ENCODE results near the gene TTC39C. TPM values are rescaled to one million over a fixed set of nuclear protein-coding genes. Genes with fewer than 3 reads are reported as not detected.

TTC39C gene
- total and polyA plus RNA-seq, 2 experiments from 2014 or later, result 69.4 to 136 TPM

GRCh38 chr18:24035316-24035715, 20.8 kb downstream of the TTC39C start:
- Histone ChIP-seq H3K27me3 (ENCODE audit: insufficient read depth) (no peaks in the 10 kb centered on the region), H3K9me2 (ENCODE audit: insufficient read depth) (no peaks in the 10 kb centered on the region), H3K79me2 (replicated peaks; ENCODE audit: insufficient read depth) (peaks cover 100% of the 10 kb centered on the region), H3K27ac (ENCODE audit: low read depth) (no peak overlapping the region), H2AFZ (no peak overlapping the region), H3K4me1 (ENCODE audit: insufficient read depth) (peaks cover 9% of the 10 kb centered on the region), H3K36me3 (ENCODE audit: insufficient read depth) (no peaks in the 10 kb centered on the region; the same call in 1 of the 2 replicates), H3F3A (replicated peaks; ENCODE audit: low read depth) (no peaks in the 10 kb centered on the region; the same call in 1 of the 2 replicates), H3K4me2 (no peak overlapping the region), H3K4me3 (no peak overlapping the region), H4K20me1 (replicated peaks; ENCODE audit: insufficient read depth) (peaks cover 43% of the 10 kb centered on the region)
- DNase-seq (ENCODE audit: low spot score) (no peak), ATAC-seq (no peak)
- no peak for TF ChIP-seq NANOG (IDR thresholded peaks at IDR 0.05; ENCODE audit: borderline replicate concordance)
- no peak for TF ChIP-seq CREB1 (CRISPR knock-in tag; IDR thresholded peaks at IDR 0.05; ENCODE audit: low read depth)
- no peak for TF ChIP-seq CTCF (conservative IDR thresholded peaks at IDR 0.05; ENCODE audit: low read depth in 2 of 2)
- TF ChIP-seq ETS1 (IDR thresholded peaks at IDR 0.05), result no peak
- TF ChIP-seq ZNF331 (CRISPR knock-in tag; IDR thresholded peaks at IDR 0.05; ENCODE audit: low read depth), result no peak
- no peak for TF ChIP-seq STAT1 (IDR thresholded peaks at IDR 0.05; ENCODE audit: unreplicated experiment)
- TF ChIP-seq ZNF462 (CRISPR knock-in tag; IDR thresholded peaks at IDR 0.05), result no peak
- no peaks in the 10 kb centered on the region for H3K9me3 Mint-ChIP-seq
- H3K27me3 Mint-ChIP-seq (ENCODE audit: insufficient read depth, low read depth, poor library complexity), result no peaks in the 10 kb centered on the region
- peaks cover 6% of the 10 kb centered on the region for H3K4me1 Mint-ChIP-seq
- no peak overlapping the region for H3K27ac Mint-ChIP-seq
- H3K4me3 Mint-ChIP-seq, result no peak overlapping the region
- no peaks in the 10 kb centered on the region for H3K36me3 Mint-ChIP-seq (ENCODE audit: low read depth)

All from GM23338 (cell line).